Measurements from ENCODE around the gene RASGRF1. TPM values are rescaled to one million over a fixed set of nuclear protein-coding genes. Genes with fewer than 3 reads are reported as not detected.

Gene RASGRF1
- polyA plus RNA-seq, 1 donor = 0.13 TPM

DNA sequence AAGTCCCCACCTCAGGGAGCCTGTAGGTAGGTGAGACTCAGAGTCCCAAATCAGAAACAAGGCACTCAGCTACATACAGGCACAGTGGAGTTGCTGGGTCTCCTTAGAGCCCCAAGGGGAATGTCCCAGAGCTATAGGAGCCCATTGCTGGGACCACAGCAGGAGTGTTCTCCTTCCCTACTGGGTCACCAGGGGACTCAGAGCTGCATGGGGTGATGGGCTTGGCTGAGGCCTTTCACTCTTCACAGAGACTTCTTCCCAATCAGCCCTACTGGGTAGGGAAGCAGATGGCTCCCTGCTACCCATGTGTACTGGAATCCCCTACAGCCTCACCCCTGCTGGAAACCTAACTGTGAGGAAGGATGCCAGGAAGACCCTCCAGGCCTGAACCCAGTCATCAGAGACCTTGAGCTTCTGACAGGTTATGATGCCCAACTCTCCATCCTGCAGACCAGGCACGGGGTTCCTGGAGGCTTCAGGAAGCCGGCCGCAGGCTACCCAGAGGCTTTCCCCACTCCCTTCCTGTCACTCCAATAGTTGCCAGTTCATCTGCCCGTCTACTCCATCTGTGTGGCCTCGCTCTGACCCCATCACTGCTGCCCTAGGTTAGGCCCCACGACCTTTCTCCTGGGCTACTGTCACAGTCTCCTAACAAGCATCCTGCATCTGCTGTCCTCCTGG is 24.0 kb downstream of the RASGRF1 start:
- no peak for DNase-seq (ENCODE audit: low read depth)

DNA sequence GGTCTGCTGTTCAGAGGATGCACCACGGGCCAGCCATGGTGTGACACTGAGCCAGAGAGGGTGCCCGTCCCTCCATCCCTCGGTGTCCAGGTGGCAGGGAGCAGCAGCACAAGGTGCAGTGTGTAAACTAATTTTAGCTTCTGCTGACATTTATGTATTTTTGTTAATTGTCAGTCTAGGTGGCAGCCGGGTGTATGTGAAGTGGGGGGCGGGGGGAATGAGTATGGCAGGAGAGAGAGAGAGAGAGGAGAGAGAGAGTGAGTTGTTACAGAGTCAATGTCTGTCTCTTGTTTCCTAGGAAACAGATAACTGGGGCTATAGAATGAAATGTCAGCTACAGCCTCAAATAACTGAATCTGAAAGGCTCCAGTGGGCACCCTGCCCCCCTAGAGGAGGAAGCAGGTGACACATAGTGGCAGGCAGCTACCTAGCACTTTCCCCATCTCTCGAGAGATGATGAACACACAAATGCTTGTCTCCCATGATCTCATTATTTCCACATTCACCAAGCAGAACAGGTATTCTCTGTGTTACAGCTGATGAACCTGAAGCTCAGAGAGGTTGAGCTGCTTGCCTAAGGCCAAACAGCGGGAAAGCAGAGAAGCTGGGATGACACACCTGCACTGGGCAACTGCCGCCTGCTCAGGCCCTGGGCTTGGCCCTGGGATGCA is 24.7 kb downstream of the RASGRF1 start:
- no peak for DNase-seq (ENCODE audit: low read depth)

DNA sequence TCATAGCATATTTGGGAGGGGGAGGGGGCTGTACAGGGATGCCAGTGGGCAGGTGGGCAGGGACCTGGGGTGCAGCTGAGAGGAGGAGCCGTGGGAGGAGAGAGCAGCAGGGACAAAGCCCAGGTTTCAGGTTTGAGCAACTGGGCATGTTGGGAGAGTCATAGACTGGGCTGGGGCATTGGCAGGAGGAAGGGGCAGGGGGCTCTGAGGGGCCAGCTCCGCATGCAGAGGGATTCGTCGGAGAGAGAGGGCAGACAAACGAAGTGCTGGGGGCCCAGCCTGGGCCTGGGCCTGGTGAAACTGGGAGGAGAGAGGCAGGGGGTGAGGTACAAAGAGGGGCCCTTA is 25.2 kb downstream of the RASGRF1 start:
- DNase-seq (ENCODE audit: low read depth) = no peak

DNA sequence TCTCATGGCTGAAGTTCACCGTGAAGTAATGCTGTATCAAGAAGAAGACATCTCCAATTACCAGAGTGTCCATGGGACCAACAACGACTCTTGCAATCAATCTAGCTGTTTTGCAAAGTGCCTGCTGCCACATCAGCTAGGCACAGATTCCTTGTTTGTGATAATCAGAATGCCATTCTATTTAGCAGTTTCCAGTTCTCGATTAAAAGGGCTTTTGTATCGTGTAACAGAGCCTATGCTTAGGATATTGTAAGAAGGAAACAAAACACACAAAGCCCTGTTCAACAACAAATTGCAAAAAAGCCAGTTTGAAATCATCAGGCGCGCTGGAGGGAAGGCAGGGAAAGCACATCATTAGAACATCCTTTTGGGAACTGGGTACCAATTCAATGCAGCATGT is 26.1 kb downstream of the RASGRF1 start:
- no peak for DNase-seq (ENCODE audit: low read depth)

DNA sequence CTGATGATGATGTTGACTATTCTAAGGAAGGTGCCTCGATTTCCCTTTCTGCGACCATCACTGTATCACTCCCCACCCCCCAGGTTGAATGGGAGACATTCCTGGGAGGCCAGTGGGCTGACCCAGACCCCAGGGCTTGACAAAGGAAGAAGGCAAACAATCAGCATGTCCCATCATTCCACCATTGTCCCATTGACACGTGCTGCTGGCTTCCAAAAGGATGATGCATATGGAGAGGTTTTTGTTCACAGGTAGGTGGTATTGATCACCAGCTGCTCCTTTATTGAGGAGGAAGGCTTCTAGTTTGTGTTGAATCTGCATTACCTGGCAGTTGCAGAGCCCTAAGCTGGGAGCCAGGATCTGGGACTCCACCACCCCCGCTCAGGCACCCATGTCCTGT is 30.4 kb downstream of the RASGRF1 start:
- DNase-seq (ENCODE audit: low read depth) = no peak

DNA sequence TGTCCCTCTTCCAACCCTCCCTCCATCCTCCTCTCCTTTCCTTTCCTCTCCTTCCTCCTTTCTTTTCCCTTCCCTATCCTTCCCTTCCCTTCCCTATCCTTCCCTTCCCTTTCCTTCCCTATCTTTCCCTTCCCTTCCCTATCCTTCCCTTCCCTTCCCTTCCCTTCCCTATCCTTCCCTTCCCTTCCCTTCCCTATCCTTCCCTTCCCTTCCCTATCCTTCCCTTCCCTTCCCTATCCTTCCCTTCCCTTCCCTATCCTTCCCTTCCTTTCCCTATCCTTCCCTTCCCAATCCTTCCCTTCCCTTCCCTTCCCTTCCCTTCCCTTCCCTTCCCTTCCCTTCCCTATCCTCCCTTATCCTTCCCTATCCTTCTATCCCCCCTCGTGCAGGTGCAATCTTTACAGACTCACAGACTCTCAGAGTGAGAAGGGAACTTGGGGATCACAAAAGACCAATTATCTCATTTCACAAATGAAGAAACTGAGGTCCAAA is 31.5 kb downstream of the RASGRF1 start:
- DNase-seq (ENCODE audit: low read depth) = no peak

DNA sequence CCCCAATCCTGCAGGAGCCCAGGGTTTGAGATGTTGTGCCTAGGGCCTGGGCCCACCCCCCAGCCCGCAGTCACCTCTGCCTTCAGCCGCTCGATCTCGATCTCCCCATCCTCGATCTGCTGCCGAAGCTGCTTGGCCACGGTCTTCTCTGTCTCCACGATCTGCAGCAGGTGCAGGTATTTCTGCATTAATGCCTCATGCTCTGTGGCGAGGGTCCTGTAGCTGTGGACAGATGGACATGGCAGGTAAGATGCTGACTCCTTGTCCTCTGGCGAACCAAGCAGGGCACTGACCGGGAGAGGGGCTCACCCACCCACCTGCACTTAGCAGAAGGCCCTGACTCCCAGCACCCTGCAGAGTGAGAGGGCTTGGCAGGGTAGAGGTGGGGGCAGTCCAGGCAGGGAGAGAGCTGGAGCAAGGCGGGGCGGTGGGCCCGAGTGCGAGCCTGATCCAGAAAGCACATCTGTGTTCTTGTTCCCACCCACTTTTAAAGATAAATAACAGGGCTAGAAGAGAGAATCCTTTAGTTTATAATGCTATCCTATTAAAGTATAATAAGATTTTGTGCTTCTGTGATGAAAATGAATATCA is 32.2 kb downstream of the RASGRF1 start:
- no peak for DNase-seq (ENCODE audit: low read depth)

DNA sequence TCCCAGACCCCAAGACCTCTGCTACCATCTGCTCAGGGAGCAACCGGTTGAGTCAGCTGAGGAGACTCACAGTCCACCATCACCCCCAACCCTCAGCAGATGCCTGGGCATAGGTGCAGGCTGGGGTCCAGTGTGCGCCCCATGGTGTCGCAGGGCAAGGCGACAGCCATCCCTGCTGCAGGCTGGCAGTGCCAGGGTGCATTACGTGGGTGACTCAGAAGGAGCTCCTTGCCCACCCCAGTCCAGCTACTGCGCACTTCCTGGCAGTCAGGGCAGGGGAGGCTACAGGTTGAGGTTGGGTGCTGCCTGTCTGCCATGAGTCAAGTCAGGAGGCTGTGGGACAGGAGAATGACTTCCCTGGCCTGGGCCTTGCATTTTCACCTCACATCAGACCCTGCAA is 33.5 kb downstream of the RASGRF1 start:
- DNase-seq (ENCODE audit: low read depth) = no peak

DNA sequence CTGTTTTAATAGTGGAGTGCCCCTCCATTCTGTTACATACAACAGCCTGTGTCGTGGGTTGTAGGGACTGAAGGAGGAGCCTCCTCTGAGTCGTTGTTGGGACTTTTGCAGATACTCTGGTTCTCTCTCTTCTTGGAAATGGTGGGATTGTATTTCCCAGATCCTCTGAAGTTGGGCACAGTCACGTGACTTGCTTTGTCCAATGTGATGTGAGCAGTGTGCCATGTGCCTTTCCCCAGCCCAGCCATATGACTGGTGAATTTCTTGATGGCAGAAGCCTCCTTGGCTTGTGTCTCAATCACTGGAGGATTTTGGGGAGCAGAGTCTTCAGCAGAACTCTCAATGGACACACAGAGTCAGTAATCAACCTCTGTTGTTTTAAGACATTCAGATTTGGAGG is 36.2 kb downstream of the RASGRF1 start:
- no peak for DNase-seq (ENCODE audit: low read depth)

DNA sequence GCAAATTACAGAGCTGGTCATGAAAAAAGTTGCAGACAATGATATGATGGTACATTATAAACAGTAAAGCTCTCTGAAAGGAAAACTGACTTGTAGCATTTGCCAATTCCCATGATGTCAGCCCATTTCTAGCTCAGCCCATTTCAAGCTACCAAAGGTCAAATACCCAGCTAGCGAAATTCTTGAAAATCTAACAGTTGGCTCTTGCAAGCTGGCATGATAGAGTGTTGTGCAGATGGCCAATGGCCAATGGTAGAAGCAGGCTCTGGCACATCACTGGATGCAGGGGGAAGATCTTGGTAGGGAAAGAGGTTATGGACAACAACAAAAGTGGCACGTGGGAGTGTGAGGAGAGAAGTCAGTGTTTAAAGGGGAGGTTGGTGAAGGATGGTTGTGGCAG is 36.7 kb downstream of the RASGRF1 start:
- no peak for DNase-seq (ENCODE audit: low read depth)

DNA sequence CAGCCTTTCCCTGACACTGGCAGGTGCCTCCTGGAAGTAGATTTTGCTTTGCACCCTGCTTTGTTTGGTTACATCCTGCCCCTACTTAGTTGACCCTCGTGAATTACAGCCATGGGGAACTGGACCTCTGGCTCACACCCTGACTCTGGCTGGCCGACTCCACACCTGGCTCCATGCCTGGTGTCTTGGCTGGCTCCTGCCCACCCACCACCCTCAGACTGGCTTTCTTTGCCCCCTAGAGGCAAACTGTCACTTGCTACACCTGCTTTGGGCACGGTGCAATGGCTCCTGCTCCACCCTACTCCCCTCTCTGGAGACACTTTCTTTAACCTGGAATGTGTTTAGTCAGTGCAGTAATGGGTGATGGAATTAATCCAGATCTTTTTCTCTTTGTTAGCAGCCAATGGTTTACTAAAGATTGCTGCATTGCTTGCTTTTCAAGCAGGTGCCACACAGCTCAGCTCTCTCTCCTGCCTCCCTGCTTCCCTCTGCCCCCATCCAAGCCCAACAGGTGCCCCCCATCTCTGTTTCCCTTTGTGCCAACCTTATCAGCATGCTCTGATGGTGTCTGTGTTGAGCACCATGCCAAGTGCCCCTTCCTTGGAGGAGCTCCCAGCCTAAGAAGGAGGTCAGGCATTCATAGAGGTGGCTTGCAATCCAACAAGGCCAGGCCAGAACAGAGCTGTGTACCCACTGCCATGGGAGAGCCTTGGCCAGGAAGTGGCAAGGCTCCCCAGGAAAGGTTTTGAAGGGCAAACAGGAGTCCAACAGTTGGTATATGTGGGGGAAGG is 38.4 kb downstream of the RASGRF1 start:
- DNase-seq (ENCODE audit: low read depth) = no peak

DNA sequence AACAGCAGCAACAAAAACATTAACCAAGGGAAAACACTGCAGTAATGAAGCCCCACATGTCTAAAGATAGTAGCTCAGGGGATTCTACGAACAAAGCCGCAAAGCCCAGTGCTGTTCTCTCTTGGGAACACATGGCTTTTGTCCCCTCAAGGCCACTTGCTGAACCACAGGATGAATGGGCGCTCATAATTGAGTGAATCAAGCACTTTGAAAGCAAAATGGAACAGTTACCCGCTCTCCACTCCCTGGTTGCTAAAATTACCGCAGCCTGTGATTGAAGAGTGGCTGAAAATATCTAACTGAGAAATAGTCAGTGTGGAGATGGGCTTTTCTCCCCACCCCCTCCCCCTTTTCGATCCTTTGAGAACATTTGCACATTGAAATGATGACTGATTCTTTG is 39.6 kb downstream of the RASGRF1 start:
- DNase-seq (ENCODE audit: low read depth) = no peak

DNA sequence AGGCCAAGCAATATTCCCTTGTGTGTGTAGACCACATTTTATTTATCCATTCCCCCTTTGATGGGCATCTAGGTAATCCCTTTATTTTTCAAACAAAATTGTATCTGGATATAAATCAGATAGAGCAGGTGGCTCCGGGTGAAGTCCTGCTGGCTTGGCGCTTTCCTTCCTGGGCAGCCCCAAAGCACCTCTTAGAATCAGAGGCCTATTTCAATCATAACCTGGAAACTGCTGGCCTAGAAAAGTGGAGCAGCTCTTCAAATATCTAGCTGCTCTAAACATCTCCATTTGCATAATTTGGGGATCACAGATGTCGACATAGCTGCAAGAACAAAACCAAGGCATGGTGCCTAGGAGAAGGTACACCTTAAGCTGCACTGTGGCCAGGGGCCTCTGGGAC is 40.2 kb downstream of the RASGRF1 start:
- DNase-seq (ENCODE audit: low read depth) = no peak

DNA sequence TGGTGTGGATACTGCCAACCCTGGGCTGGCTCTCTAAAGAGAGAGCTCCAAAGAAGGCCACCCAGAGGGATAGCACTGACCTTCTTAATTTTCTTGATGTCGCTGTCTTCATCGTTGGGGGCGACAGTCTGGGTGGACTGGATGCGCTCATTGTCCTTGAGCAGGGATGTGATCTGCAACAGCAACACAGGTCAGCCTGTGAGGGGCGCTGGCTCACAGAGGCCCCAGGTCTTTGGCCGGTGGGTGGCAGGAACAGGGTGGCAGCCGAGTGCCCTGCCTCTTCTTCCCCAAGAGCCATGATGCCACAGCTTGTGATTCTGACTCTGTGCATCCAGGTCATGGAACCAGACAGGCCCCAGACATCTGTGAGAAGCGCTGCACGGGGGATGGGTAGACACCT is 41.2 kb downstream of the RASGRF1 start:
- no peak for DNase-seq (ENCODE audit: low read depth)

DNA sequence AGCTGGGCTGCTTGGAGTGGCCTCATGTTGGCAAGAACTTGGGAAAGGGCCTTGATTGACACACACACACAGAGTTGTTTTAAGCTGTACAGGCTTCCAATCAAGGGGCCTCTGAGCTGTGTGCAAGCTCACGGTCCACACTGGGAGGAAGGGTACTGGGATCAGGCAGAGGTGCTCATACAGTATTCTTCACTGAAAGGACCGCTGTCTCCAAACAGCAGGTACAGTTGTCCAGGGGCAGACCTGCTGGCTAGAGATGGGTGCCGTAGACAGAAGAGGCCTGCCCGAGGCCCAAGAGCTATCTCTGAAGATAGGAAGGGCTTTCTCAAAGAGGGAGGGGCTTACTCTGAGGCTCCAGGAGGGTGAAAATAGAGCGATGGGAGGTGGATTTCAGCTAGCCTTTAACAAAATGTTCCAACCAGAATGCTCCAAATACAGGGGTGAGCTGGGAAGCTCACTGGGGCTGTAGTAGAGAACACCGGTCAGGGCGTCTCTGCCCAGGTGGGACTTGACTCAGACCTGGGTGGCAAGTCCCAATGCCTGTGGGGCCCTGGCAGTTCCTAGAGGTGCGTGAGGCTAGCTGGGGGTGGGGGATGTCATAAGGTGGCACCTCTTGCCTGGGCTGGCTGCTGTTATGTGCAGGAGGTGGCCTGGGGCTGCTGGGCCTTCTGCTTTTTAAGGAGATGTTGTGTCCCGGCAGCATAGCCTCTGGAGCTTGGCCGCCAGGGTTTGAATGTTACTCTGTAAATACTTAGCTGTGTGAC is 42.7 kb downstream of the RASGRF1 start:
- no peak for DNase-seq (ENCODE audit: low read depth)

DNA sequence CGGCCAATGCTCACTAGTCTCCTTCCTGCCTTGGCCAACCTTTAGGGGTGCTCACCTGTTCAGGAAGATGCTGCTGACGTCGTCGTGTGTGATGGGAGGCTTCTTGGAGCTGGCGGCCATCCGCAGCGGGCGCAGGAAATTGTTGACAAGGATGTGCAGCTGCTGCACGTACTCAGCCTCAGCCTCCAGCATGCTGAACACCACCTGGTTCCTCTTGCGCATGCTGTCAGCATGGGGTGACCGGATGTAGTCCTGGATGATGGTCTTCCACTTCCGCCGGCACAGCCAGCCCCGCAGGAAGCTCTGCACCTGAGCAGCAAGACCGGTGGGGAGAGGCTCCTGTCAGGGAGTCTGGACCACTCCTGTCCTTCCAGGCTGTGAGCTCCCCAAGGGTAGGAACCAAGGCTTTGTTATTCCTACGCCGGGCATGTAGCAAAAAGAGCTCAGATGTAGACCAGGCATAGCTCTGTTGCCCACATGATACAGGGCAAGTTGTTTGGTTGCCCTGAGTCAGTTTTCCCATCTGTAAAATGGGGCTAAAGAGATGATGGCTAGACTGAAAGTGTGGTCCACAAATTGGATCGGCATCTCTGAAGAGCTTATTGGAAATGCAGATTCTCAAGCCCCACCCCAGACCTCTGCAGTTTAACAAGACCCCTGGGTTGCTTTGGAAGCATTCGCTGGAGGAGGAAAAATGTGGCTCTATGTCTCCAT is 43.7 kb downstream of the RASGRF1 start:
- no peak for DNase-seq (ENCODE audit: low read depth)

DNA sequence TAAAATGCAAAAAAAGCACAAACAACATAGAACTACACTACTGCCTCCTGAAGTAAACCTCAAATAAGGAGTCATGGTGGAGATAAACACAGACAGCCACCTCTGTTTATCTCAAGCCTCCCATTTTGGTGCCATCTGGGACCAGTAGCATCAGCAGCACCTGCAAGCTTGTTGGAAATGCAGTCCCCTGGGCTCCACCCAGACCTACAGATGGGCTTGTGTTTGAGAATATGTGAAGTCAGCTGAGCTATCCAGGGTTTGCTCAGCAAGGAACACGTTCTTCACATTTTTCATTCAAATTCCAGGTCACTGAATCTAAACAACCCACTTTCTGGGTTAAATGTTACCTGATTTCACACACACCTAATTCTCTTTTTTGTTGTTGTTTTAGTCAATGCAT is 45.5 kb downstream of the RASGRF1 start:
- no peak for DNase-seq (ENCODE audit: low read depth)

DNA sequence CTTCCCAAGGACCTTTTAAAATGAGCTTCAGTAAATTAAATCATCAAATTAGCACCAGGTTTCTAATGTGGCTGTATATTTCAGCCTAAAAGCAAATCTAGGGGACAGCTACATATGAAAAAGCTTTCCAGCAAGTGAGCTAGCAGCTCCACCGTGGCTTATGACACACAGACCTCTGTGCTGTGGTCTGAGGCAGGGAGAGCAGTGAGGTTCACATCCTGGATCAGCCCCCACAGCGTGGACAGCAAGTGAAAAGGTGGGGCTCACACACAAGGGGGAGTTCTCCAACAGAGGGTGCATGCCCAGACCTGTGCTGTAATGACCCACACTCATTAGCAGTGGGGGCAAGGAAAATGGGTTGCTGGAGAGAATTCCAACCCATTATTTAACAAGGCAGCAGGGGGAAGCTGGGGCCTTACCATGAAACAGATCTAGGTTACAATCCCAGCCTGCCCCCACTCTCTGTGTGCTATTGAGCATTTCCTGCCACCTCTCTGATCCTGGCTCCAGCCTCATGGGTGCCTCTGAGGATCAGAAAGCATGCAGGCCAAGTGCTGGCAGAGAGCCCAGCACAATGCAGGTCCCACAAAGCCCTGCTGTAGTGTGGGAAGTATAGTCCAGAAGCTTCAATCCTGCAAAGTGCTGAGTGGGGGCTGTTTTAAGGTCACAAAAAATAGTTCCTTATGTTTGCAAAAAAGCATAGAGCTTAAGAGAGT is 48.2 kb downstream of the RASGRF1 start:
- DNase-seq (ENCODE audit: low read depth) = no peak

DNA sequence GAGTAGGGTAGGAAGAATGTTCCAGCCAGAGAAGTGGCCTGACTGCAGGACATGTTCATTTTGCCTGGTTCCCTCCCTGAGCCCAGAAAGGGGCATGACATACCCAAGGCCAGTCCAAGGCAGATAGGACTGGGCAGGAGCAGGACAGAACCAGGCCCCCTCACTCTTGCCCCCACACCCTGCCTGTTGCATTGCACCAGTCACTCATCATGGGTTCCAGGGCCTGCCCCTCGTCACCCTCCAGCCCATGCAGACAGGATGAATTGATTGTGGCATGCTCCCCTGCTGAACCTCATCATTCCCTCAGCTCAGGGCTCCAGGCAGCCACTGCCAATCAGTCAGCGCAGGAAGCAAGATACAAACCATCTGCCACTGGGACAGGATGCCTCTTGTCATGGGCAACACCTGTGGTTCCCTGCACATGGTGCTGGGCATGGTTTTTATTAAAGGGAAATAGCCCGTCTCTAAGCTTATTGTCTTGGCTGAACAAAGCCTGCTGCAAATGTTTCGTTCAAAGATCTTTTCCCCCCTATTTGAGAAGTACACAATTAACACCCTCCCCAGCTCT is 48.9 kb downstream of the RASGRF1 start:
- no peak for DNase-seq (ENCODE audit: low read depth)

DNA sequence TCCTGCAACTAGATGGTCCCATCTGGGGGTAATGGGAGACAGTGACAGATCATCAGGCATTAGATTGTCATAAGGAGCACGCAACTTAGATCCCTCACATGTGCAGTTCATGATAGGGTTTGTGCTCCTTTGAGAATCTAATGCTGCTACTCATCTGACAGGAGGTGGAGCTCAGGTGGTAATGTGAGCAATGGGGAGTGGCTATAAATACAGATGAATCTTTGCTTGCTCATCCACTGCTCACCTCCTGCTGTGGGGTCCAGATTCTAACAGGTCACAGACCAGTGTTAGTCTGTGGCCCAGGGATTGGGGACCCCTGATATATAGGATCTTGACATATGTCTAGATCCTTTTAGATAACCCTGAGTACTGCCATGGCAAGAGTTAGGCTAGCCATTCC is 52.7 kb downstream of the RASGRF1 start:
- no peak for DNase-seq (ENCODE audit: low read depth)
